ENCODE results near the gene ECE1. TPM values are rescaled to one million over a fixed set of nuclear protein-coding genes. Genes with fewer than 3 reads are reported as not detected.

The ECE1 gene
- total and polyA plus RNA-seq, 2 of the 8 experiments (the other 6 are each of a cell fraction or from before 2014, with no cell fraction given), result 21.4 to 36.8 TPM

GRCh38 chr1:21259316-21260076, 30.8 kb downstream of the ECE1 start:
- WGBS, 2 experiments (ENCODE audit: extremely low coverage in 1 of 2, insufficient coverage in 1 of 2, insufficient read length in 1 of 2, insufficient replicate concordance in 2 of 2, low coverage in 1 of 2, low lambda C conversion rate in 2 of 2, missing lambda C conversion rate in 1 of 2), result 85% methylated on average over 5 of the region's 5 CpGs; no CpG with 5 or more reads in 1 of the 2 experiments
- FAIRE-seq, result no peak
- H4K91ac ChIP-seq (replicated peaks; ENCODE audit: insufficient read length, low read length), result no peak overlapping the region
- TF ChIP-seq CEBPB (IDR thresholded peaks at IDR 0.05; ENCODE audit: low read depth, low read length) (no peak), PHF8 (conservative IDR thresholded peaks at IDR 0.05; ENCODE audit: low read depth, low read length) (no peak), HDAC6 (IDR thresholded peaks at IDR 0.05; ENCODE audit: low read depth, low read length) (no peak), SP1 (IDR thresholded peaks at IDR 0.05; ENCODE audit: low read depth, low read length) (no peak), RBBP5 (IDR thresholded peaks at IDR 0.05; ENCODE audit: borderline replicate concordance, low read depth, low read length) (no peak), SP2 (IDR thresholded peaks at IDR 0.05; ENCODE audit: low read length) (no peak), SIRT6 (IDR thresholded peaks at IDR 0.05; ENCODE audit: low read length) (no peak), RAD21 (IDR thresholded peaks at IDR 0.05 in 1 of 2, conservative IDR thresholded peaks at IDR 0.05 in 1 of 2; ENCODE audit: low read depth in 2 of 2, low read length in 2 of 2) (no peak)

More at GRCh38 chr1:21259316-21260076, 30.8 kb downstream of the ECE1 start:
- Histone ChIP-seq H3K79me1 (ENCODE audit: low read depth, low read length) (no peaks in the 10 kb centered on the region), H3K27me3 (replicated peaks in 1 of 4; ENCODE audit: control insufficient read depth in 3 of 4, extremely low read depth in 1 of 4, insufficient read depth in 3 of 4, low read length in 3 of 4) (no peaks in the 10 kb centered on the region), H4K8ac (ENCODE audit: extremely low read depth, insufficient read depth, low read length) (no peak overlapping the region), H2BK15ac (ENCODE audit: low read length) (no peak overlapping the region), H3K56ac (replicated peaks; ENCODE audit: insufficient read length, low read depth, low read length) (no peak overlapping the region), H3K79me2 (ENCODE audit: control insufficient read depth in 1 of 2, insufficient read depth in 2 of 2, low read length in 2 of 2) (no peaks in the 10 kb centered on the region), H3K4me3 (ENCODE audit: extremely low read depth in 1 of 4, insufficient read depth in 2 of 4, low read depth in 3 of 4, low read length in 4 of 4) (no peak overlapping the region), H3K23me2 (ENCODE audit: low read depth, low read length) (no peaks in the 10 kb centered on the region), H2BK20ac (ENCODE audit: low read length) (no peak overlapping the region), H3K9ac (replicated peaks in 1 of 4; ENCODE audit: extremely low read depth in 1 of 4, low read depth in 3 of 4, low read length in 3 of 4) (no peak overlapping the region), H2BK5ac (ENCODE audit: low read depth, low read length) (peak overlapping the region; percentile 30; the same call in 1 of the 2 replicates), H3K18ac (ENCODE audit: extremely low read depth, low read length) (no peak overlapping the region), H4K5ac (ENCODE audit: insufficient read length, low read depth, low read length) (no peak overlapping the region), H3K4ac (replicated peaks; ENCODE audit: insufficient read length, low read depth, low read length) (no peak overlapping the region), H3K9me3 (ENCODE audit: insufficient read depth in 2 of 2, low read depth in 1 of 2, low read length in 1 of 2) (no peaks in the 10 kb centered on the region), H3K27ac (ENCODE audit: low read depth, low read length) (no peak overlapping the region), H3K23ac (ENCODE audit: insufficient read length) (no peak overlapping the region), H2BK12ac (ENCODE audit: low read depth, low read length) (no peak overlapping the region), H2BK120ac (replicated peaks; ENCODE audit: low read depth, low read length) (no peak overlapping the region), H3K4me1 (replicated peaks in 1 of 4; ENCODE audit: control insufficient read depth in 3 of 4, insufficient read depth in 4 of 4, low read length in 3 of 4) (peaks cover 0 to 15% (median 7%) of the 10 kb centered on the region in 4 experiments; a peak in 5 of 7 replicates), H3K14ac (ENCODE audit: insufficient read length) (no peak overlapping the region), H4K20me1 (replicated peaks in 1 of 2; ENCODE audit: control insufficient read depth in 1 of 2, insufficient read depth in 2 of 2, low read length in 2 of 2) (peaks cover 0 to 2% of the 10 kb centered on the region in 2 experiments), H3K36me3 (ENCODE audit: control insufficient read depth in 2 of 4, insufficient read depth in 4 of 4, low read length in 3 of 4) (no peaks in the 10 kb centered on the region; a peak in 2 of 8 replicates), H2AFZ (ENCODE audit: low read length) (no peak overlapping the region), H3K4me2 (ENCODE audit: insufficient read depth in 1 of 2, low read depth in 2 of 2, low read length in 2 of 2) (no peak overlapping the region), H2AK5ac (ENCODE audit: low read depth, low read length) (peak overlapping the region; percentile 93; the same call in 1 of the 2 replicates)
- POLR2A ChIA-PET (ENCODE audit: partially characterized antibody), result interaction anchor here (1.0 kb wide), 1 partner anchor 11 kb away, joined by 4 read pairs; no protein-coding TSS in a partner anchor
- CTCF ChIA-PET (ENCODE audit: partially characterized antibody), result interaction anchor here (1.0 to 12.4 kb wide), 8 partner anchors 11 to 108 kb away, joined by 3 to 374 read pairs (median 56); no protein-coding TSS in a partner anchor
- no peak for DNase-seq (ENCODE audit: low read depth in 1 of 2, low spot score in 2 of 2)
